HepG2 (cell line): ENCODE data around the gene NFKBIA. TPM values are rescaled to one million over a fixed set of nuclear protein-coding genes. Genes with fewer than 3 reads are reported as not detected.
A peak's percentile ranks its signal among the peaks of the same experiment; 100 is the strongest.

Experiments used
- ATAC-seq: fragments of 200-7000 bp; cut with Tn5 transposase; 3 replicates; pipeline ENCODE4 v1.9.1; 2020; ENCODE audit warnings: mild to moderate bottlenecking, moderate library complexity
- BruUV-seq: library from RNA; stranded (reverse); fragments of 400-500 nt; replicated peaks from 2 replicates; lab custom pipeline; 2021; lab: Mats Ljungman, UMichigan
- CTCF ChIA-PET: fragments of 300-600 bp; formaldehyde crosslinking; extraction: SDS; loops from one replicate; lab custom pipeline; 2021; ENCODE audit warnings: low total read pairs, inconsistent platforms, low intra/inter-chr PET ratio; lab: Yijun Ruan, JAX
- POLR2A ChIA-PET: fragments of 350-600 bp; sonication (Branson Sonifier 250); formaldehyde crosslinking; loops from one replicate; lab custom pipeline; 2020; ENCODE audit warnings: antibody characterized with exemption, inconsistent platforms; lab: Yijun Ruan, JAX
- DNase-seq: peaks from one replicate; pipeline ENCODE4 v3.0.0-alpha.2; 2015; ENCODE audit warnings: low spot score
- FAIRE-seq: peaks from 3 replicates; lab custom pipeline; 2011; peaks lifted over from hg19 to GRCh38; lab: Jason Lieb, UNC
- H2AFZ ChIP-seq: one replicate; pipeline ENCODE4 v1.6.1; 2011; ENCODE audit warnings: low read length, inconsistent platforms
- H3K27ac ChIP-seq: fragments of 300-600 bp; 3 replicates; pipeline ENCODE4 v1.8.0; 2011; ENCODE audit warnings: mixed run types, mild to moderate bottlenecking, mixed read lengths, low read length, inconsistent platforms; ENCODE audit not compliant: insufficient read depth; ENCODE audit errors: extremely low read length
- H3K27me3 ChIP-seq, 2 experiments: fragments of 200-600 bp in 1 of 2; 2 replicates in 1 of 2; 3 replicates in 1 of 2; pipeline versions ENCODE4 v1.6.0 to v1.8.0; 2011; ENCODE audit warnings: low read length in 2 of 2, mild to moderate bottlenecking in 2 of 2, moderate library complexity in 2 of 2, inconsistent platforms in 1 of 2; ENCODE audit not compliant: insufficient read depth in 2 of 2, control insufficient read depth in 1 of 2
- H3K36me3 ChIP-seq, 2 experiments: fragments of 200-600 bp in 1 of 2; replicated peaks in 1 of 2; 2 replicates in 1 of 2; 3 replicates in 1 of 2; pipeline versions ENCODE4 v1.5.1 to v1.8.0; 2011; ENCODE audit warnings: low read length in 2 of 2, inconsistent platforms in 1 of 2; ENCODE audit not compliant: insufficient read depth in 2 of 2, control insufficient read depth in 1 of 2
- H3K4me1 ChIP-seq: 2 replicates; pipeline ENCODE4 v1.5.1; 2012; ENCODE audit warnings: low read length, inconsistent platforms; ENCODE audit not compliant: insufficient read depth
- H3K4me2 ChIP-seq: 2 replicates; pipeline ENCODE4 v1.6.0; 2011; ENCODE audit warnings: low read depth, low read length, inconsistent platforms
- H3K4me3 ChIP-seq, 3 experiments: fragments of 200-600 bp in 1 of 3; sonication (generic), shearing (Covaris generic) in 1 of 3; replicated peaks in 1 of 3; 2 replicates each; pipeline ENCODE4 v1.5.1; 2011 to 2016; ENCODE audit warnings: low read length in 3 of 3, inconsistent platforms in 2 of 3, low read depth in 2 of 3, mild to moderate bottlenecking in 2 of 3, control low read depth in 1 of 3, mixed read lengths in 1 of 3; ENCODE audit not compliant: insufficient read depth in 1 of 3
- H3K79me2 ChIP-seq: one replicate; pipeline ENCODE4 v1.6.1; 2011; ENCODE audit warnings: low read length, inconsistent platforms; ENCODE audit not compliant: insufficient read depth
- H3K9ac ChIP-seq: 2 replicates; pipeline ENCODE4 v1.6.0; 2011; ENCODE audit warnings: mild to moderate bottlenecking, low read depth, low read length, inconsistent platforms; ENCODE audit not compliant: insufficient read depth
- H3K9me3 ChIP-seq: 2 replicates; pipeline ENCODE4 v1.5.1; 2012; ENCODE audit warnings: mild to moderate bottlenecking, low read length
- H4K20me1 ChIP-seq: 2 replicates; pipeline ENCODE4 v1.6.0; 2011; ENCODE audit warnings: inconsistent platforms, mild to moderate bottlenecking, low read length, moderate library complexity; ENCODE audit not compliant: insufficient read depth
- BORCS8-MEF2B ChIP-seq: sonication (generic); formaldehyde crosslinking; IDR thresholded peaks from 2 replicates; pipeline ENCODE4 v1.8.0; 2022; ENCODE audit warnings: mild to moderate bottlenecking, missing genetic modification reagents
- ETV6 ChIP-seq: sonication (generic); formaldehyde crosslinking; conservative IDR thresholded peaks from 2 replicates; pipeline ENCODE4 v1.4.0; 2020; ENCODE audit warnings: missing genetic modification reagents
- HDAC6 ChIP-seq: fragments of 200-600 bp; sonication (generic); IDR thresholded peaks from 2 replicates; pipeline ENCODE4 v1.7.0; 2017; ENCODE audit warnings: mild to moderate bottlenecking, antibody characterized with exemption, low read length, low read depth
- NCOA2 ChIP-seq: sonication (generic); formaldehyde crosslinking; IDR thresholded peaks from 2 replicates; pipeline ENCODE4 v1.8.0; 2022; ENCODE audit warnings: inconsistent platforms
- RFX3 ChIP-seq: IDR thresholded peaks from 2 replicates; pipeline ENCODE4 v1.6.1; 2016; ENCODE audit warnings: missing biosample characterization, missing genetic modification reagents
- SOX5 ChIP-seq: IDR thresholded peaks from 2 replicates; pipeline ENCODE4 v1.6.1; 2016; ENCODE audit warnings: borderline replicate concordance
- ZNF101 ChIP-seq: sonication (generic); formaldehyde crosslinking; IDR thresholded peaks from 2 replicates; pipeline ENCODE4 v1.4.0; 2020; ENCODE audit warnings: mild to moderate bottlenecking, low read depth, missing genetic modification reagents, borderline replicate concordance
- ZNF331 ChIP-seq: sonication (generic); formaldehyde crosslinking; IDR thresholded peaks from 2 replicates; pipeline ENCODE4 v1.4.0; 2020; ENCODE audit warnings: missing genetic modification reagents
- ZNF547 ChIP-seq: sonication (generic); formaldehyde crosslinking; IDR thresholded peaks from 2 replicates; pipeline ENCODE4 v1.5.1; 2020; ENCODE audit warnings: mild to moderate bottlenecking, missing genetic modification reagents
- ZNF878 ChIP-seq: sonication (generic); formaldehyde crosslinking; IDR thresholded peaks from 2 replicates; pipeline ENCODE4 v1.8.1; 2023; ENCODE audit warnings: mild to moderate bottlenecking, missing genetic modification reagents, moderate library complexity
- ZSCAN21 ChIP-seq: sonication (generic); formaldehyde crosslinking; IDR thresholded peaks from 2 replicates; pipeline ENCODE4 v1.8.0; 2022; ENCODE audit warnings: mild to moderate bottlenecking, missing genetic modification reagents, moderate library complexity, borderline replicate concordance
- WGBS: methylation state at CpG from one replicate; pipeline ENCODE4 v1.1.6; 2017; ENCODE audit warnings: low lambda C conversion rate; 5-methylcytosine and 5-hydroxymethylcytosine counted together
- in situ Hi-C: cut with HindIII; loops from 2 replicates; pipeline ENCODE4 v1.10.0; 2017; ENCODE audit warnings: low pct_unique_long_range_greater_than_20kb; ENCODE audit not compliant: extremely low pct_ligation_motif_present
- intact Hi-C: fragments of 100-400 bp; cut with micrococcal nuclease; formaldehyde crosslinking; loops from one replicate; pipeline ENCODE4 v1.10.0; 2022; ENCODE audit not compliant: unreplicated experiment
- polyA plus RNA-seq, 8 experiments: library from polyadenylated mRNA; depleted of rRNA in 3 of 8; stranded (reverse) in 7 of 8; unstranded in 1 of 8; fragments of >200 nt; fragmentation: Illumina TruSeq in 4 of 8; extraction: Trizol in 4 of 8; gene quantifications; 2 replicates each; pipeline versions ENCODE4 v1.2.1 to v1.2.3, GENCODE V29; 2011 to 2016; ENCODE audit warnings: low read depth in 4 of 8, missing spikeins in 1 of 8, mixed read lengths in 1 of 8; ENCODE audit not compliant: insufficient read depth in 1 of 8
- total RNA-seq, 5 experiments: library from RNA; depleted of rRNA; stranded (reverse); fragments of >200 nt; fragmentation: Illumina TruSeq; extraction: Trizol; gene quantifications; 2 replicates each; pipeline ENCODE4 v1.2.3, GENCODE V29; 2016; ENCODE audit warnings: low read depth in 1 of 5
- TF ChIP-seq, protein P1 (sequence below): sonication (generic); formaldehyde crosslinking; IDR thresholded peaks from 2 replicates; pipeline ENCODE4 v1.5.0; 2020; ENCODE audit warnings: mild to moderate bottlenecking, missing genetic modification reagents
- TF ChIP-seq, protein P2 (sequence below): fragments of 450-650 bp; IDR thresholded peaks from 2 replicates; pipeline ENCODE4 v1.6.1; 2016
- TF ChIP-seq, protein P3 (sequence below): sonication (generic); formaldehyde crosslinking; IDR thresholded peaks from 2 replicates; pipeline ENCODE4; 2020; ENCODE audit warnings: missing genetic modification reagents, mild to moderate bottlenecking, borderline replicate concordance

The NFKBIA gene
- total and polyA plus RNA-seq, 2 of the 13 experiments (the other 11 are each of a cell fraction or from before 2014, with no cell fraction given) = 197 to 319 TPM

- TF ChIP-seq, protein P1, sequence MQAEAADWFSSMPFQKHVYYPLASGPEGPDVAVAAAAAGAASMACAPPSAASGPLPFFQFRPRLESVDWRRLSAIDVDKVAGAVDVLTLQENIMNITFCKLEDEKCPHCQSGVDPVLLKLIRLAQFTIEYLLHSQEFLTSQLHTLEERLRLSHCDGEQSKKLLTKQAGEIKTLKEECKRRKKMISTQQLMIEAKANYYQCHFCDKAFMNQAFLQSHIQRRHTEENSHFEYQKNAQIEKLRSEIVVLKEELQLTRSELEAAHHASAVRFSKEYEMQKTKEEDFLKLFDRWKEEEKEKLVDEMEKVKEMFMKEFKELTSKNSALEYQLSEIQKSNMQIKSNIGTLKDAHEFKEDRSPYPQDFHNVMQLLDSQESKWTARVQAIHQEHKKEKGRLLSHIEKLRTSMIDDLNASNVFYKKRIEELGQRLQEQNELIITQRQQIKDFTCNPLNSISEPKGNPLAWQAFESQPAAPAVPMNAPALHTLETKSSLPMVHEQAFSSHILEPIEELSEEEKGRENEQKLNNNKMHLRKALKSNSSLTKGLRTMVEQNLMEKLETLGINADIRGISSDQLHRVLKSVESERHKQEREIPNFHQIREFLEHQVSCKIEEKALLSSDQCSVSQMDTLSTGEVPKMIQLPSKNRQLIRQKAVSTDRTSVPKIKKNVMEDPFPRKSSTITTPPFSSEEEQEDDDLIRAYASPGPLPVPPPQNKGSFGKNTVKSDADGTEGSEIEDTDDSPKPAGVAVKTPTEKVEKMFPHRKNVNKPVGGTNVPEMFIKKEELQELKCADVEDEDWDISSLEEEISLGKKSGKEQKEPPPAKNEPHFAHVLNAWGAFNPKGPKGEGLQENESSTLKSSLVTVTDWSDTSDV (CRISPR knock-in tag) = no peak
These were observed 34.8 kb downstream of the NFKBIA start (continued) for GRCh38 chr14:35369701-35370191.

DNA sequence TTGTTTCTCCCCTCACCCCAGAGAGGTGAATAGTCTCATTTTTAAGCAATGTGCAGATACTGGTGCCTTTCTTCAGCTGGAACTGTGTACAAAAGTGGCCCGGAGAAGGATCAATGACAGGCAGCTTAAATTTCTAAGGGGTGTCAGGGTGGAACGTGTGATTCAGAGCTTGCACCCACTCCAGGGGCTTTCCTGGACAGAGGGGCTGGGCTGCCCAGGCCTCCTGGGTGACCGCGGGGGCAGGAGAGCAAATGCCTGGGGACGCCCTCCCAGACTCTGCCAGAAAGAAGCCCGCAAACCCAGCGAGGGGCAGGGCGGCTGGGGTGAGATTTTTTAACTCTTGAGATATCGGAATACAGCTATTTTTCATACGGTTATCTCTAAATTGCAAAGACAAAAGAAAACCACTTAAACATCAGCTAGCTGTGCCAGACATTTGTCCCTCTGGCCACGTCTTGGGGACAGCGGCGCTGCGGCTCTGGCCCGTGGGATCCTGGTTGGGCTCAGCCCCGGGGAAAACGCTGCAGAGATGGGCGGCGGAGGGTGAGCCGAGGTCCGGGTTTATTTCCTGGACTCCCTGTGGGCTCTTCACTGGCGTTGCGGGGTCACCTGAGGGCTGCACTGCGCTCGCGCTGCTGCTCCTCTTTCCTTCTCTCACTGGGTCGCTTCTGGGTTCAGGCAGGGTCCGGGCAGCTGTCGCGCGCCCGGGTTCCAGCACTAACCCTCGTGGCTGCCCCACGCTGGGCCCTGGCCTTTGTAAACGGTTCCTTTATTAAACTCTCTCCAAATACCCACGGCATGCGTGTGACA, 35.8 kb downstream of the NFKBIA start:
- Histone ChIP-seq H3K4me3 (no peak overlapping the region), H3K9me3 (peaks cover 11% of the 10 kb centered on the region), H3K79me2 (no peaks in the 10 kb centered on the region), H3K27ac (no peak overlapping the region), H3K36me3 (no peaks in the 10 kb centered on the region), H3K27me3 (0 out of 5 replicates have a peak, but pooled peaks cover 0 to 6% of the 10 kb centered on the region in 2 experiments), H4K20me1 (no peaks in the 10 kb centered on the region), H3K4me2 (peak overlapping the region; percentile 22), H3K4me1 (peaks cover 57% of the 10 kb centered on the region), H3K9ac (no peak overlapping the region), H2AFZ (no peak overlapping the region)
- in situ Hi-C loops (no loop called here), intact Hi-C loops (loop anchor here (5.0 kb wide), 1 partner anchor 34 kb away; the partner anchor contains the start of gene NFKBIA)
- ChIA-PET CTCF (no interaction called here), POLR2A (interaction anchor here (0.6 to 4.6 kb wide), 13 partner anchors 7 to 78 kb away, joined by 3 to 25 read pairs (median 8); partner anchors contain the start of genes NFKBIA and PSMA6)
- DNase-seq (no peak), ATAC-seq (no peak), FAIRE-seq (no peak)
- no TSS peak for BruUV-seq
- 63% methylated on average over 37 of the region's 37 CpGs for WGBS
- TF ChIP-seq ZNF878 (CRISPR knock-in tag) (no peak), NCOA2 (CRISPR knock-in tag) (0 out of 2 replicates have a peak, but pooled peaks have one; percentile 13), ETV6 (no peak), ZNF331 (CRISPR knock-in tag) (no peak), BORCS8-MEF2B (no peak), ZNF547 (CRISPR knock-in tag) (no peak), HDAC6 (no peak), ZSCAN21 (CRISPR knock-in tag) (no peak), SOX5 (CRISPR knock-in tag) (no peak), ZNF101 (CRISPR knock-in tag) (no peak), RFX3 (CRISPR knock-in tag) (no peak)
- TF ChIP-seq, protein P2, sequence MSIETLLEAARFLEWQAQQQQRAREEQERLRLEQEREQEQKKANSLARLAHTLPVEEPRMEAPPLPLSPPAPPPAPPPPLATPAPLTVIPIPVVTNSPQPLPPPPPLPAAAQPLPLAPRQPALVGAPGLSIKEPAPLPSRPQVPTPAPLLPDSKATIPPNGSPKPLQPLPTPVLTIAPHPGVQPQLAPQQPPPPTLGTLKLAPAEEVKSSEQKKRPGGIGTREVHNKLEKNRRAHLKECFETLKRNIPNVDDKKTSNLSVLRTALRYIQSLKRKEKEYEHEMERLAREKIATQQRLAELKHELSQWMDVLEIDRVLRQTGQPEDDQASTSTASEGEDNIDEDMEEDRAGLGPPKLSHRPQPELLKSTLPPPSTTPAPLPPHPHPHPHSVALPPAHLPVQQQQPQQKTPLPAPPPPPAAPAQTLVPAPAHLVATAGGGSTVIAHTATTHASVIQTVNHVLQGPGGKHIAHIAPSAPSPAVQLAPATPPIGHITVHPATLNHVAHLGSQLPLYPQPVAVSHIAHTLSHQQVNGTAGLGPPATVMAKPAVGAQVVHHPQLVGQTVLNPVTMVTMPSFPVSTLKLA = no peak
- TF ChIP-seq, protein P3, sequence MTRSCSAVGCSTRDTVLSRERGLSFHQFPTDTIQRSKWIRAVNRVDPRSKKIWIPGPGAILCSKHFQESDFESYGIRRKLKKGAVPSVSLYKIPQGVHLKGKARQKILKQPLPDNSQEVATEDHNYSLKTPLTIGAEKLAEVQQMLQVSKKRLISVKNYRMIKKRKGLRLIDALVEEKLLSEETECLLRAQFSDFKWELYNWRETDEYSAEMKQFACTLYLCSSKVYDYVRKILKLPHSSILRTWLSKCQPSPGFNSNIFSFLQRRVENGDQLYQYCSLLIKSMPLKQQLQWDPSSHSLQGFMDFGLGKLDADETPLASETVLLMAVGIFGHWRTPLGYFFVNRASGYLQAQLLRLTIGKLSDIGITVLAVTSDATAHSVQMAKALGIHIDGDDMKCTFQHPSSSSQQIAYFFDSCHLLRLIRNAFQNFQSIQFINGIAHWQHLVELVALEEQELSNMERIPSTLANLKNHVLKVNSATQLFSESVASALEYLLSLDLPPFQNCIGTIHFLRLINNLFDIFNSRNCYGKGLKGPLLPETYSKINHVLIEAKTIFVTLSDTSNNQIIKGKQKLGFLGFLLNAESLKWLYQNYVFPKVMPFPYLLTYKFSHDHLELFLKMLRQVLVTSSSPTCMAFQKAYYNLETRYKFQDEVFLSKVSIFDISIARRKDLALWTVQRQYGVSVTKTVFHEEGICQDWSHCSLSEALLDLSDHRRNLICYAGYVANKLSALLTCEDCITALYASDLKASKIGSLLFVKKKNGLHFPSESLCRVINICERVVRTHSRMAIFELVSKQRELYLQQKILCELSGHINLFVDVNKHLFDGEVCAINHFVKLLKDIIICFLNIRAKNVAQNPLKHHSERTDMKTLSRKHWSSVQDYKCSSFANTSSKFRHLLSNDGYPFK (CRISPR knock-in tag) = 0 out of 2 replicates have a peak, but pooled peaks have one; percentile 1
